Activated CD4-positive, alpha-beta T cell treated with anti-CD3 and anti-CD28 coated beads, Interleukin-2, amount 50 U/mL, for 4 hours (primary cell): ENCODE measurements around the gene MCTP2.
"Not testable (repeated sequence)": the region's sequence is repeated elsewhere in the genome, so short reads cannot be mapped to it uniquely, and the experiment has no call there.

Experiments used
- DNase-seq, 2 experiments: peaks; one replicate each; pipeline ENCODE4 v3.0.0-alpha.2; 2020

The MCTP2 gene

GRCh38 chr15:94237903-94238302, 6.5 kb downstream of the MCTP2 start:
- no peak for DNase-seq

GRCh38 chr15:94238539-94239118, 7.3 kb downstream of the MCTP2 start:
- no peak for DNase-seq

- no peak for DNase-seq
These were observed 8.1 kb downstream of the MCTP2 start for GRCh38 chr15:94239474-94239873.

- DNase-seq, result no peak
These were observed 9.1 kb downstream of the MCTP2 start for GRCh38 chr15:94240480-94240879.

- no peak for DNase-seq
These were observed 10.9 kb downstream of the MCTP2 start for GRCh38 chr15:94242257-94242656.

GRCh38 chr15:94243003-94243402, 11.6 kb downstream of the MCTP2 start:
- not testable (repeated sequence) for DNase-seq

- no peak for DNase-seq
These were observed 12.1 kb downstream of the MCTP2 start for GRCh38 chr15:94243418-94243817.

- DNase-seq, result no peak
These were observed 14.7 kb downstream of the MCTP2 start for GRCh38 chr15:94246016-94246415.

GRCh38 chr15:94247789-94248638, 16.7 kb downstream of the MCTP2 start:
- DNase-seq, result no peak

GRCh38 chr15:94250801-94251200, 19.4 kb downstream of the MCTP2 start:
- no peak for DNase-seq

- DNase-seq, result no peak
These were observed 20.9 kb downstream of the MCTP2 start for GRCh38 chr15:94252223-94252766.

- no peak for DNase-seq
These were observed 21.6 kb downstream of the MCTP2 start for GRCh38 chr15:94252906-94253491.

GRCh38 chr15:94253742-94254141, 22.4 kb downstream of the MCTP2 start:
- DNase-seq, result no peak

- no peak for DNase-seq
These were observed 24.2 kb downstream of the MCTP2 start for GRCh38 chr15:94255540-94255939.

GRCh38 chr15:94256511-94256910, 25.1 kb downstream of the MCTP2 start:
- DNase-seq, result no peak

- DNase-seq, result not testable (repeated sequence)
These were observed 26.4 kb downstream of the MCTP2 start for GRCh38 chr15:94257776-94258175.

GRCh38 chr15:94258246-94258645, 26.9 kb downstream of the MCTP2 start:
- no peak for DNase-seq

GRCh38 chr15:94259121-94259751, 27.9 kb downstream of the MCTP2 start:
- DNase-seq, result no peak

- no peak for DNase-seq
These were observed 28.5 kb downstream of the MCTP2 start for GRCh38 chr15:94259863-94260262.

- no peak for DNase-seq
These were observed 30.8 kb downstream of the MCTP2 start for GRCh38 chr15:94262201-94262600.

GRCh38 chr15:94263341-94264273, 32.2 kb downstream of the MCTP2 start:
- DNase-seq, result no peak

GRCh38 chr15:94265009-94265408, 33.6 kb downstream of the MCTP2 start:
- DNase-seq, result no peak
